Renal cortical epithelial cell (primary cell): ENCODE data around the gene SLC10A2. TPM values are rescaled to one million over a fixed set of nuclear protein-coding genes. Genes with fewer than 3 reads are reported as not detected.

Source experiments
- total RNA-seq: library from RNA; depleted of rRNA; stranded (reverse); fragments of >200 nt; gene quantifications from 2 replicates; pipeline ENCODE4 v1.2.3, GENCODE V29; 2014

SLC10A2 gene
- total RNA-seq, 1 donor from 2014 or later: not detected

Other genes with a start within 250 kb of the SLC10A2 start
- 78.0 TPM in 2 replicates for gene ERCC5, start 220.4 kb downstream of the SLC10A2 start, total RNA-seq